ENCODE data around the gene GAL3ST3.
A peak's percentile ranks its signal among the peaks of the same experiment; 100 is the strongest.

Gene GAL3ST3

GRCh38 chr11:66068923-66069714, 20.2 kb upstream of the GAL3ST3 start:
- peak in 1 of 2 experiments; percentile 29 for DNase-seq

- peak; percentile 75 to 78 for DNase-seq
Measured at GRCh38 chr11:66068154-66068821, 19.3 kb upstream of the GAL3ST3 start.

- no peak for DNase-seq
Measured at GRCh38 chr11:66067640-66068039, 18.7 kb upstream of the GAL3ST3 start.

- no peak for DNase-seq
Measured at GRCh38 chr11:66066751-66067150, 17.8 kb upstream of the GAL3ST3 start.

- DNase-seq, result no peak
Measured at GRCh38 chr11:66064571-66064970, 15.6 kb upstream of the GAL3ST3 start.

GRCh38 chr11:66063900-66064299, 14.9 kb upstream of the GAL3ST3 start:
- DNase-seq, result no peak

- DNase-seq, result no peak
Measured at GRCh38 chr11:66062408-66062807, 13.4 kb upstream of the GAL3ST3 start.

GRCh38 chr11:66061268-66061667, 12.3 kb upstream of the GAL3ST3 start:
- DNase-seq, result no peak

GRCh38 chr11:66059966-66060680, 11.2 kb upstream of the GAL3ST3 start:
- no peak for DNase-seq

GRCh38 chr11:66056501-66056900, 7.5 kb upstream of the GAL3ST3 start:
- no peak for DNase-seq

GRCh38 chr11:66055021-66055420, 6.1 kb upstream of the GAL3ST3 start:
- no peak for DNase-seq

GRCh38 chr11:66052664-66052982, 3.7 kb upstream of the GAL3ST3 start:
- no peak for DNase-seq

GRCh38 chr11:66051766-66052663, 3.1 kb upstream of the GAL3ST3 start, which contains the start of gene SF3B2:
SF3B2 (plus strand) TSS chr11:66052364; CDS start chr11:66052385, 21 bp downstream.
- DNase-seq, result peak; percentile 92 to 94

- no peak for DNase-seq
Measured at GRCh38 chr11:66051371-66051765, 2.4 kb upstream of the GAL3ST3 start.

GRCh38 chr11:66050581-66051231, 1.7 kb upstream of the GAL3ST3 start:
- DNase-seq, result no peak

GRCh38 chr11:66047541-66048365, 1.2 kb downstream of the GAL3ST3 start:
- no peak for DNase-seq

- DNase-seq, result no peak
Measured at GRCh38 chr11:66046901-66047300, 2.1 kb downstream of the GAL3ST3 start.

GRCh38 chr11:66045177-66045639, 3.8 kb downstream of the GAL3ST3 start:
- peak; percentile 79 to 80 for DNase-seq

GRCh38 chr11:66044757-66045156, 4.2 kb downstream of the GAL3ST3 start:
- DNase-seq, result peak; percentile 21 to 22

- DNase-seq, result no peak
Measured at GRCh38 chr11:66042996-66043906, 5.7 kb downstream of the GAL3ST3 start.
